ENCODE results near the gene EBF3.

GRCh38 chr10:129953119-129954051 lies 10.7 kb downstream of the EBF3 start:
- TF ChIP-seq, protein P1, sequence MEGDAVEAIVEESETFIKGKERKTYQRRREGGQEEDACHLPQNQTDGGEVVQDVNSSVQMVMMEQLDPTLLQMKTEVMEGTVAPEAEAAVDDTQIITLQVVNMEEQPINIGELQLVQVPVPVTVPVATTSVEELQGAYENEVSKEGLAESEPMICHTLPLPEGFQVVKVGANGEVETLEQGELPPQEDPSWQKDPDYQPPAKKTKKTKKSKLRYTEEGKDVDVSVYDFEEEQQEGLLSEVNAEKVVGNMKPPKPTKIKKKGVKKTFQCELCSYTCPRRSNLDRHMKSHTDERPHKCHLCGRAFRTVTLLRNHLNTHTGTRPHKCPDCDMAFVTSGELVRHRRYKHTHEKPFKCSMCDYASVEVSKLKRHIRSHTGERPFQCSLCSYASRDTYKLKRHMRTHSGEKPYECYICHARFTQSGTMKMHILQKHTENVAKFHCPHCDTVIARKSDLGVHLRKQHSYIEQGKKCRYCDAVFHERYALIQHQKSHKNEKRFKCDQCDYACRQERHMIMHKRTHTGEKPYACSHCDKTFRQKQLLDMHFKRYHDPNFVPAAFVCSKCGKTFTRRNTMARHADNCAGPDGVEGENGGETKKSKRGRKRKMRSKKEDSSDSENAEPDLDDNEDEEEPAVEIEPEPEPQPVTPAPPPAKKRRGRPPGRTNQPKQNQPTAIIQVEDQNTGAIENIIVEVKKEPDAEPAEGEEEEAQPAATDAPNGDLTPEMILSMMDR (IDR thresholded peaks at IDR 0.05): no peak
- no peak for TF ChIP-seq POLR2A (IDR thresholded peaks at IDR 0.05)

Data from suprapubic skin (tissue), 3 donors.